ES-I3 (cell line): ENCODE results near the gene ARHGAP45.
A peak's percentile ranks its signal among the peaks of the same experiment; 100 is the strongest.

ENCODE experiments used
- H3K36me3 ChIP-seq: 2 replicates; pipeline ENCODE4 v1.6.1; 2013; ENCODE audit warnings: mild to moderate bottlenecking, low read length, control low read depth, moderate library complexity; ENCODE audit not compliant: insufficient read depth
- H3K4me1 ChIP-seq: 2 replicates; pipeline ENCODE4 v1.6.1; 2013; ENCODE audit warnings: mild to moderate bottlenecking, control low read depth, low read length; ENCODE audit not compliant: insufficient read depth
- H3K9ac ChIP-seq: 2 replicates; pipeline ENCODE4 v1.6.1; 2013; ENCODE audit warnings: low read depth, mild to moderate bottlenecking, low read length, moderate library complexity
- H3K9me3 ChIP-seq: 2 replicates; pipeline ENCODE4 v1.6.1; 2013; ENCODE audit warnings: mild to moderate bottlenecking, low read length, moderate library complexity; ENCODE audit not compliant: control insufficient read depth, insufficient read depth

The ARHGAP45 gene

DNA sequence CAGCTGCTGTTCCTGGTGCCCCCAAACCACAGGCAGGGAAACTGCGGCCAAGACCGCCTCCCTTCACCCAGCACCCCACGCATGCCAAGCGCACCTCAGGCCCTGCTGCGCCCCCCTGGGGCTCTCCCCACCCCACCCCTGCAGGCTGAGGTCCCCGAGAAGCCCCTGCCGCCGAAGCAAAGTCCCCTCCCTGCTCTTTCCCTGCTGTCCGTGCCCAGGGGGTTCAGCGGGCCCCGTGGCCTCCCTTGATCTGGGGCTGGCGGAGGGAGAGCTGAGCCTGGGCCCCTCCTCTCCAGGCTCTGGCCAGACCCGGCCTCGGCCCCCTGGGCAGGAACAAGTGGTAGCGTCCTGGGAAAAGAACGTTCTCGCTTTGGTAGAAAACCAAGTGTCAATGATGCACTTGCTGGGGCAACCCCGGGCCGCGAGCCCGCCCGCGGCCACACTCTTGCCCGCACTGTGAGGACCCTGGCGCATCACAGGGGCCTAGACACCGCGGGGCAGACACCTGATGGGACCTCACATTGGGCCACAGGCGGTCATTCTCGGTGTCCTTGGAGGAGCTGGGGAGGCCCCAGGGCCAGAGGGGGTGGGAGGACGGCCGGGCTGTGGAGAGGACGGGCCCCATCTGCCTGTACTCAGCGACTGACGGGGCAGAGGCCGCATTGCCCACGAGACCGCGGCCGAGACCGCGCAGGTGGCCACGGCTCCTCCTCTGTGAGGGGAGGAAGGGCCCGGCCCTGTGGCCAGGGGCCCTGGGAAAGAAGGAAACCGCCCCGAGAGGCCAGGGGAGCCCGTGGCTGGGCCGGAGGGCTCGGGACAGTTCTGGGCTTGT, 65.8 kb downstream of the ARHGAP45 start:
- no peaks in the 10 kb centered on the region for H3K9me3 ChIP-seq
- H3K4me1 ChIP-seq = no peaks in the 10 kb centered on the region; the same call in 1 of the 2 replicates
- no peaks in the 10 kb centered on the region for H3K36me3 ChIP-seq
- peak overlapping the region; percentile 62 for H3K9ac ChIP-seq

- Histone ChIP-seq H3K9ac (peak overlapping the region; percentile 62; the same call in 1 of the 2 replicates), H3K4me1 (no peaks in the 10 kb centered on the region; the same call in 1 of the 2 replicates), H3K36me3 (no peaks in the 10 kb centered on the region)
These were observed 66.5 kb downstream of the ARHGAP45 start for GRCh38 chr19:1133471-1133929.

DNA sequence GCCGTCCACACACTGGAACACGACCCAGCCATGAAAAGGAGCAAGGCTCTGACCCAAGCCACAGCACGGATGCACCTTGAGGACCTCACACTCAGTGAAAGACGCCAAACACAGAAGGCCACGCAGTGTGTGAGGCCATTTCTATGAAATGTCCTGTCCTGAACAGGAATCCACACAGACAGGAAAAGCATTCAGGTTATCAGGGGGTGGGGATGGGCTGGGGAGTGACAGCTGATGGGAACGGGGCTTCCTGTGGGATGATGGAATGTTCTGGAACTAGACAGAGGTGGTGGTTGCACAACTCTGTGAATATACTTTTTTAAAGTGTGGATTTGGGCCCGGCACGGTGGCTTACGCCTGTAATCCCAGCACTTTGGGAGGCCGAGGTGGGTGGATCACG, 67.5 kb downstream of the ARHGAP45 start:
- Histone ChIP-seq H3K36me3 (no peaks in the 10 kb centered on the region), H3K9me3 (no peaks in the 10 kb centered on the region), H3K4me1 (no peaks in the 10 kb centered on the region; the same call in 1 of the 2 replicates), H3K9ac (no peak overlapping the region)

More at GRCh38 chr19:1133471-1133929, 66.5 kb downstream of the ARHGAP45 start:
- H3K9me3 ChIP-seq = no peaks in the 10 kb centered on the region

DNA sequence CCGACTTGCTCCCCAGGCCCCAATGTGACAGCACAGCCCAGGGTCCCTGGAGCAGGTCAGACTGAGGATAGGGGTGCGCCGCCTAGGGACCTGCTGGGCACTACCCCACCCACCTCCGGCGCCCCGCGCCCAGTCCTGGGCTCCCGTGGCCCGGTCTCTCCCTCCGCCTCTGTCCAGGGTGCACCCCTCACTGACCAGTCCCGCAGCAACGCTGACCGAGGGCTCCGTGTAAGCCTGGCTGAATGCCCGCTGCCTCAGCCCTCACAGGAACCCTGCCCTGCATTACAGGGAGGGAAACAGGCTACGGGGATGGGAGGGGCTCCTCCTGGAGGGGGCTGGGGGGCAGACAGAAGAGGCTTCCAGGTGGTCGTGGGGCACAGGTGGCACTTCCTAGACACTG, 68.5 kb downstream of the ARHGAP45 start:
- Histone ChIP-seq H3K9me3 (no peaks in the 10 kb centered on the region), H3K4me1 (no peaks in the 10 kb centered on the region; the same call in 1 of the 2 replicates), H3K36me3 (no peaks in the 10 kb centered on the region), H3K9ac (no peak overlapping the region)

DNA sequence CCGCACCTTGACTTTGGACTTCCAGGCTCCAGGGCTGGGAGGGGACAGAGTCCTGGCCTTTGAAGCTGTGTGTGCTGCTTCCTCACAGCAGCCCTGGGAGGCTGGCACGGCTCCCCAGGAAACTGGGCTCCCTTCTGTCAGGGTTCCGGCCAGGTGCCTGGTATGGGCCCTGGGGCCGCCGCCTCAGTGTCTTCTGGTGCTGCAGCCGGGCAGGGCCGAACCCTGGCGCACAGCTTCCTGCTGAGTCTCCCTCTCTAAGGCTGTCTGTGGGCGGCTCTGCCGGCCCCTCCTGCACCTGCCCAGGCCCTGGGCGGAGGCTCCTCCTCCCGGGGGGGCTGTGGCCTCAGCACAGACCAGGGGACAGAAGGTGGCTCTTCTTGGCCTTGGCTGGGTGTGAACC, 69.2 kb downstream of the ARHGAP45 start:
- H3K36me3 ChIP-seq = no peaks in the 10 kb centered on the region
- no peak overlapping the region for H3K9ac ChIP-seq
- H3K4me1 ChIP-seq = no peaks in the 10 kb centered on the region; the same call in 1 of the 2 replicates
- H3K9me3 ChIP-seq = no peaks in the 10 kb centered on the region
